ENCODE data around the gene CDK14.

DNA sequence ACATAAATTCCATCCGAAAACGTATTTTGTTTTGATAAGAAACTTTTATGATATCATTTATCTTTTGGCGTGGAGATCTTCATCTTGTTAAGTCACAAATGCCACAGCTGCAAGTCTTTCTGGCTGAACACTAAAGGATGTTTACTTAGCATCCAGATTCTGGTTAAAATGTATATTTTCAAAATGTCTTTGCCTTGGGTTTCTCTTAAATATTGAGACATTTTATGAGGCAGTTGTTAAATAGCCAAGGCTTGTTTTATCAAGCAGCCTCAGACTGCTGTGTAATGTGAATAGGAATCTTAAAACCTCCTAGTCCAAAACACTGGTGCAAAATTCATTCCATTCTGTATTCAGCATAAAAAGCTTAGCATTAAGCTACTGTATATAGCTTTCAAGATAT lies 531.8 kb downstream of the CDK14 start:
- TF ChIP-seq, protein P1, sequence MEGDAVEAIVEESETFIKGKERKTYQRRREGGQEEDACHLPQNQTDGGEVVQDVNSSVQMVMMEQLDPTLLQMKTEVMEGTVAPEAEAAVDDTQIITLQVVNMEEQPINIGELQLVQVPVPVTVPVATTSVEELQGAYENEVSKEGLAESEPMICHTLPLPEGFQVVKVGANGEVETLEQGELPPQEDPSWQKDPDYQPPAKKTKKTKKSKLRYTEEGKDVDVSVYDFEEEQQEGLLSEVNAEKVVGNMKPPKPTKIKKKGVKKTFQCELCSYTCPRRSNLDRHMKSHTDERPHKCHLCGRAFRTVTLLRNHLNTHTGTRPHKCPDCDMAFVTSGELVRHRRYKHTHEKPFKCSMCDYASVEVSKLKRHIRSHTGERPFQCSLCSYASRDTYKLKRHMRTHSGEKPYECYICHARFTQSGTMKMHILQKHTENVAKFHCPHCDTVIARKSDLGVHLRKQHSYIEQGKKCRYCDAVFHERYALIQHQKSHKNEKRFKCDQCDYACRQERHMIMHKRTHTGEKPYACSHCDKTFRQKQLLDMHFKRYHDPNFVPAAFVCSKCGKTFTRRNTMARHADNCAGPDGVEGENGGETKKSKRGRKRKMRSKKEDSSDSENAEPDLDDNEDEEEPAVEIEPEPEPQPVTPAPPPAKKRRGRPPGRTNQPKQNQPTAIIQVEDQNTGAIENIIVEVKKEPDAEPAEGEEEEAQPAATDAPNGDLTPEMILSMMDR (conservative IDR thresholded peaks at IDR 0.05) = no peak
- TF ChIP-seq EZH2 (IDR thresholded peaks at IDR 0.05; ENCODE audit: low read depth) = no peak
